ENCODE measurements around the gene SEMA4F.

The SEMA4F gene

DNA sequence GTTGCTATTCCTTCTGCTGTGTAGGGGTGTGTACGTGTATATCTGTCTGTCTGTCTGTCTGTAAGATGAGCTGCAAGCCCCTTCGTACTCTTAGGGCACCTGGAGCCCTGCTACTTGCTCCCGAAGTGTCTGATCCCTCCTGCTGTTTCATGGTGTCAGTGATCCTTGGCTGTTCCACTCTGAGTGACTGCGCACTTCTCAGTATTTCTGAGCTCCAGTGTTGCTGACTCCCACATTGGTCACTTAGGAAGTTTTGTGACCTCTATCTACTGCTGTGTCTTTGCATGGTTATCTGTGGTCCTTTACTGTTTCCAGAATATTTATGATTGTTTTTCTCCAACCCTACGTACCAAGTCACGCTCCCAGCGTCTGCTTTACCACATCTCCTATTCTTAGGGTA, 16.2 kb downstream of the SEMA4F start:
- DNase-seq = no peak

DNA sequence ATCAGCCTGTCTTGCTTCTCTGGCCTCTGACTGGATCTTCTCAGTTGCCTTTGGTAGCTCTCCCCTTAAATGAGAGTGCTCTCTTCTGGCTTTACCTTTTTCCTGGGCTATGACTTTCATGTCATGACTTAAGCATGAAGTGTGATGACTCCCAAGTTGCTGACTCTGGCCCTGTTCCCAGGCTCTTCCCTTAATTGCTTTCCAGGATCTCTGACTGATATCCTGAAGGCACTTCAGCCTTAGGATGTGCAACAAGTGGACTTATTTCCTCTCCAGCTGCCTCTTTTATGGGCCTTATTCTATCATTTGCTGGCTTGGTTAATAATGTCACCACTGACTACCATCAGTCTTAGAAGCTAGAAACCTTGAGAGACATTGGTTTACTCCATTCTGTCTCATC, 17.4 kb downstream of the SEMA4F start:
- DNase-seq = no peak

DNA sequence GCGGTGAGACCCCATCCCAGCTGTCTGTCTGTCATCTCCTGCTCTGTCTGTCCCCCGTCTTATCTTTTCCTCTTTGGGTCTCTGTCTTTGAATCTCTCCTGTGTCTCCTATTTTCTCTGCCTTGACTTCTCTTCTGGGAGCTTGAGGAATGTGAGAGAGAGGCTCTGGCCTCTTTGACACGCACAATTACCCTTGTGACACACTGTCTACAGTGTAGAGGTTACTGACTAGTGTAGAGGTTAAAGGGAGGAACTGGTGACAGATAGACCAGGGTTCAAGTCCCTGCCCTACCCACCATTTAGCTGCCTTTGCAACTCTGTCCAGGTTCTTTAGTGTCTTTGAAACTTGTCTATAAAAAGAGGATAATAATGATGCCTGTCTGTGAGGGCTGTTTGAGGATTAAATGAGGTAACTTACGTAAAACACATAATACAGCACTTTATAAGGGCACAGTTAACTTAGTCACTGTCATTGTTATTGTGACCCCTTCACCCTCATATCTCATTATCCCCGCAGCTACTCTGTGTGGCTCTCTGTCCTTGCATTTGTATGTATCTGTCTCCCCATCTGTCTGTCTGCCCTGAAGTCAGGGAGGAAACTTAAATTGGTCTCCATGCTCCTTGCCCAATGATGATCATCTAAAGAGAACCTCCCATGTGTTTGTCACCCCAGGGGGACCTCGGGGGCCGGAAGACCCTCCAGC, 19.9 kb downstream of the SEMA4F start:
- DNase-seq = no peak

DNA sequence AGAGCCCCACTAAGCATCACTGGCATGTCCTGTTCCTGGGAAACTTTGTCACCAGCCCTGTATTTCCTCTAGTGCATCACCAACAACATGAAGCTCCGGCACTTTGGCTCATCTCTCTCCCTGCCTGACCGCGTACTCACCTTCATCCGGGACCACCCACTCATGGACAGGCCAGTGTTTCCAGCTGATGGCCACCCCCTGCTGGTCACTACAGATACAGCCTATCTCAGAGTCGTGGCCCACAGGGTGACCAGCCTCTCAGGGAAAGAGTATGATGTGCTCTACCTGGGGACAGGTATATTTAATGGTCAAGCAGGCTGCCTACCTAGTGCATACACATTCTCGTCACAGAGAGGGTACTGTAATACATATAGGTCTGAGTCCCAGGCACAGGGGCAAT, 21.0 kb downstream of the SEMA4F start:
- no peak for DNase-seq

DNA sequence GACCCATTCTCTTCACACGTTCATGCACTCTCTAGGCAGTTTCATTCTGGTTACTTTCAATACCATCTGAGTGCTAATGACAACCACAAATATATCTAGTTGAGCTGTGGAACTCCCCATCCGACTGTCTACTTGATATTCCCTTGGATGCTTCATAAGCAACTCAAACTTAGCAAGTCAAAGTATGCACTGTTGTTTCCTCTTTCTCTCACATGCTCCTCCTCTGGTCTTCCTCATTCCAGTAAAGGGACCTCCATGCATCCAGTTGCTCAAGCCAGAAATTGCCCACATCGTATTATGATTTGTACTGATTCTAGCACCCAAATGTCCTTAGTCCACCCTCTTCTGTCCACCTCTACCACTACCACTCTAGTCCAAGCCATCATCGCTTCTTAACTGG, 22.3 kb downstream of the SEMA4F start:
- DNase-seq = no peak

DNA sequence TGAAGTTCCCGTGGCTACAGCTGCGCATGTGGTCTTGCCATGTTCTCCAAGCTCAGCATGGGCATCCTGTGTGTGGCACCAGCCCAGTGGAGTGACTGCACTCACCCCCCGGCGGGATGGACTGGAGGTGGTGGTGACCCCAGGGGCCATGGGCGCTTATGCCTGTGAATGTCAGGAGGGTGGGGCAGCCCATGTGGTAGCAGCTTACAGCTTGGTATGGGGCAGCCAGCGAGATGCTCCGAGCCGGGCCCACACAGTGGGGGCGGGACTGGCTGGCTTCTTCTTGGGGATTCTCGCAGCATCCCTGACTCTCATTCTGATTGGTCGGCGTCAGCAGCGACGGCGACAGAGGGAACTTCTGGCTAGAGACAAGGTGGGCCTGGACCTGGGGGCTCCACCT, 25.6 kb downstream of the SEMA4F start:
- DNase-seq = no peak

DNA sequence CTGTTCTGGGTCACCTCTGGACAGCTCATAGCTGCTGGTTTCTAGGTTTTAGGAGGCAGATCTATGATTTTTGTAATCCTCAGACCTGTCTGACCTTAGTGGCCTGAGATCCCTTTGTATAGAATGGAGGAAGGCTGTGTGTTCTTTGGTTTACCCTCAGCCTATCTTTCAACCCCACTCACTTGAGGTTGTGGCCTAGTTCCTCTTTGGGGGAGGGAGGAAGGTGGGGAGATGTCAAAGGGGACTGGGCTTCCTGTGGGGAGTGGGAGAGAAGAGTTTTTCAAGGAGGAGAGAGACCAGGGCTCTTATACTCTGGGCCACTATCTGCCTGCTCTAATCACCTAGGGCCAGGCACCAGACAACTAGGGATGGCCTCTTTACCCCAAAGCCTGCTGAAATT, 28.5 kb downstream of the SEMA4F start:
- no peak for DNase-seq

DNA sequence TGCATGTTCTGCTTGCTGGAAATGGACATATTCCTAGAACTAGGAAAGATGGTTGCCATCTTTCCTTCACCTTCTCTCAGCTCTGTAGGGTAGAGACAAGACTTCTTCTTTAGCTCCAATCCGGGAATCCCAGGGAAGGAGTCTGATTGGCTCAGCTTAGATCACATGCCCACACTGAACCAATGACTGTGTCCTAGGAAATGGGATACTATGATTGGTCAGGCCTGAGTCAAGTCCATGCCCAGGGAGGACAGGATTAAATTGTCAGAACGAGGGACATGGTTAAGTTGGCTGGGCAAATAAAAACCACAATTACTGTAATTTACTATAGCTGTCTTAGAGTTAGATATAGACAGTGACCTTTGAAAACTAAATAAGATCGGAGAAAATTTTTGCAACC, 31.4 kb downstream of the SEMA4F start:
- DNase-seq = no peak

DNA sequence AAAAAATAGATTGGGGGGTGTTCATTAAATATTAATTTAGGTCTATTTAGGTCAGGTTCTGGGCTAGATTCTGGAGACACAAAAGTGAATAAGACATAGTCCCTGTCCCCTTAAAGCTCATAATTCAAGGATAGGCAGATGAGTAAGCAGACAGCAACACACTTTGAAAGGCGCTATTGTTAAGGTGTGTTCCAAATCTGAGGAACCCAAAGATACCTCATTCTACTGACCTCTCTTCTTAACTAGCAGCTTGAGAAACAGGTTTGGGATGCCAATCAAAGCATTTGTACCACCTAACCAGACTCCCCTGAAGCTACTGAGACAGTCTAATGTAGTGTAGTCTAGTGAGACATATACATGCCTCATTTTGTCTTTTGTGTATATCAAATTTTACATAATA, 34.8 kb downstream of the SEMA4F start:
- no peak for DNase-seq

DNA sequence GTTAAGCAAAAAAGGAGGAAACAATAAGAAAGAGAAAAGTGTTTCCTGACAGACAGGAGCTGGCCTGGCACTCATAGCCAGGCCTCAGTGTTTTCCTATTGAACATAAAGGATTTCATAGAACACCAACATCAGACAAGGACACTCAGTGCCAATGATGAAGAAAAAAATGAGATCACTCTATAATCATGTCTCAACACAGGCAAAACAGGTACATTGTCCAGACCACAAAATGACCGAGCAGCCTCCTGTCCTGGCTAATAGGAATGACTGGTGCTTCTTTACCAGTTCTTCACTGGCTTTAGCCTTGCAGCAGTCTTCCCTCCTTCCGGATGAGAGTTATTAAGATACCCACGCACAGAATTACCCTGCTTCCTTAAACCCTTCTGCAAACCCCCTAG, 35.6 kb downstream of the SEMA4F start:
- DNase-seq = no peak

DNA sequence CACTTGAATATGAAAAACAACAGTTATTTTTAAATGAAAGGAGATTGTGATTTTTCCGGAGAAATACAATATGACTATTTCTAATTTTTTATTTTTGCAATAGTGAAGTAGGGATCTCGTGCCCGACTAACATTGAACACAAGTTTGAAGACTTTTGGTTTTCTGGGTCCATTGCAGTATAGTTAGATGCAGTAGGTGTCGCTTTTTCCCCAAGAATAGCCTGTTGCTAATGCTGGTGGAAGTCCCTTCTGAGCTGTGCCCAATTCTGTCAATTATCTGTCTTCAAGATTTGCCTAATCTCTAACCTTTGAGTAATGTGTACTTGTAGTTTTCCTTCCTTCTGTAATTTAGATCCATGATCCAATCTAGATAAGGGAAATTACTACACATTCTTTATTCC, 36.5 kb downstream of the SEMA4F start:
- peak in 2 of 6 experiments; percentile 35 to 54 for DNase-seq

DNA sequence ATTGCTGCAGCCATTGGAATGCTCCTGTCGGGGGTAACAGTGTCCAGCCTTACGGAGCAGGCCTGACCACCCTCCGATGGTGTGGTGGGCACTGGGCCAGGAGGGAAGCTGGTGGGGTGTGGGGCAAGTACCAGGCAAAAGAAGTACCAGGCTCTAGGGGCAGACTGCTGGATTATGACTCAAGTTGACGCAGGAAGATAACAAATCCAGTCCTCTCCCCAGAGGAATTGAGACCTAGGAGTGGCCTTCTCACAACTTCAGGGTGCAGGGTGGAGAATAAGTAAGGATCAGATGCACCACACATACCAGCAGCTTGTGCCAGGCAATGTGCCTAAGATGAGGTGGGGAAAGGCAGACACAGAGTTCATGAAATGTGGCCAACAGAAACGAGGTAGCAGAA, 37.9 kb downstream of the SEMA4F start:
- DNase-seq = no peak

DNA sequence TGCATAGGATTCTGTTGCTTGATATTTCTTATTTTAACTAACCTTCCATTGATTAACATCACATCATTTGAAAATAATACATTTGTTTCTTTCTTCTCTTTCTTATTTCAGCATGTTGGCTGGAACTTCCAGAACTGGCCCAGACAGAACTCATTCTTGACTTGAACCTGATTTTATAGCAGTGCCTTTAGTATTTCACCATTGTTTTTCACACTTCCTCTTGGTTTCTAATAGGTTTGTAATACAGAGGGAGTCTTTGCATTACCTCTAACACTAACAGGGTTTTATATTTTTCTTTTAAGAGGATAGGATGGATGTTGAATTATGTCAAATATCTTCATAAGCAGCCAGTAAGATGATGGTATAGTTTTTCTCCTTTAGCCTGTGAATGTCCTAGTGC, 39.2 kb downstream of the SEMA4F start:
- no peak for DNase-seq

DNA sequence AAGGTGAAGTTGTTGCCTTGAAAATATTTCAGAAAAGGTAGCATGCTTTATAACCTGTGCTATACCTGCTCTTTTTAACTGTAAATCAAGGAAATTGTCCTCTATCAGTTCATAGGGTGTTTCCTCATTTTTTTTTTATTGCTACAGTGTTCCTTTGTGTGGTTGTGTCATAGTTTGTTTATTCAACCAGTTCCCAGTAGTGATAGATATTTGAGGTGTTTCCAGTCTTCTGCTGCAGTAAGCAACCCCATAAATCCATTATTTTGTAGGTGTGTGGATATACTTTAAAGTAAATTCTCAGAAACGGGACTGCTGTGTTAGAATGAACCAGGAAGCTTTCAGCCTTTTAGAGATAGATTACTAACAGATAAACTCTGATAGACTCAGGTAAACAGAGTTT, 39.6 kb downstream of the SEMA4F start:
- DNase-seq = no peak

DNA sequence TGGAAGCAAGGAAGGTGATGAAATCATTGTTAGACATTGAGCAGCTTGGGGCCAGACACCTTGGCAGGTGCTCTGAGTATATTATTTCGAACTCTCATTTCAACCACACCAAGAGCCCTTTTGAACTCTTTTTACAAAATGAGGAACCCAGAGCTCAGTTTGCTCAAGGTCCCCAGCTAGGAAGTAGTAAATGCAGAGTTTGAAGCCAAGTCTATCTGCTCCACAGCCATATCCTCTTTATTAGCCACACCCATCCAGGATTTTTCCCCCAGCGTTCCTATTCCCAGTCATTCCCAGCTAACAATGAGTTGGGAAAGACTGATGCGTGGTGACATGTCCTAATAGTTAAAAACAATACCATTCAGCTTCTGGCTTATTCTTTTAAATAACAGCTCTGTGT, 40.2 kb downstream of the SEMA4F start:
- no peak for DNase-seq

DNA sequence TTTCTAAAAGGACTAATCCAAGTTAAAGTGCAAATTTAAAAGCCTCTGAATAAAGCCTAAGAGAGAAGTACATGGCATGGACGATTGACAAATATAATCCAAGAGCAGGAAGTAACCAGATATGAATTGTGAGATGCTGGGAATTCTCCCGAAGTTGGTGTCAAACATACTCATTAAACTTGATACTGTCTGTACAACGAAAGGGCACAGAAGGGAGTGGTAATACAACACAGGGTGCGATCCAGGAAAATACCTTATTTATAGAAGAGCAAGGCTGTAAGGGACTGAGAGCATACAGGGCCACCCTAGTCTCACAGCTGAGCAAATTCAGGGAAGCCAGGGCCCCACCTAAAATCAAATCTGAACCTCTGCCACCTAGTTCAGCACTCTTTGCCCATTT, 41.6 kb downstream of the SEMA4F start:
- DNase-seq = no peak

DNA sequence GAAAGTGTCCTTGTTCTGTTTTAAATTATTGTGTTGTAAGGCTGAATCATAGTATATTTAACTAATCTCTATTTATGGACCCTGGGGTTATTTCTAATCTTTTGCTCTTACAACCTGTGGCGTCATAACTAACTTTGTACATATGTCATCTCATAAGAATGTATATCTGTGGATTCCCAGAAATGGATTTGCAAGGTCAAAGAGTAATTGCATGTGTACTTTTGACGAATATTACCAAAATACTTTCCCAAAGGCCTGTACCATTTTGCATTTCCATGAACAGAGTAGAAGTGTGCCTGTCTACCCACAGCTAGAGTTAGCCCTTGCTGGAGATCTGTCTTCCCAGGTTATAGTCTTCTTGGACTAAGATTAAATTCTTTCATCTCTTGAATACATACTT, 42.8 kb downstream of the SEMA4F start:
- DNase-seq = no peak

DNA sequence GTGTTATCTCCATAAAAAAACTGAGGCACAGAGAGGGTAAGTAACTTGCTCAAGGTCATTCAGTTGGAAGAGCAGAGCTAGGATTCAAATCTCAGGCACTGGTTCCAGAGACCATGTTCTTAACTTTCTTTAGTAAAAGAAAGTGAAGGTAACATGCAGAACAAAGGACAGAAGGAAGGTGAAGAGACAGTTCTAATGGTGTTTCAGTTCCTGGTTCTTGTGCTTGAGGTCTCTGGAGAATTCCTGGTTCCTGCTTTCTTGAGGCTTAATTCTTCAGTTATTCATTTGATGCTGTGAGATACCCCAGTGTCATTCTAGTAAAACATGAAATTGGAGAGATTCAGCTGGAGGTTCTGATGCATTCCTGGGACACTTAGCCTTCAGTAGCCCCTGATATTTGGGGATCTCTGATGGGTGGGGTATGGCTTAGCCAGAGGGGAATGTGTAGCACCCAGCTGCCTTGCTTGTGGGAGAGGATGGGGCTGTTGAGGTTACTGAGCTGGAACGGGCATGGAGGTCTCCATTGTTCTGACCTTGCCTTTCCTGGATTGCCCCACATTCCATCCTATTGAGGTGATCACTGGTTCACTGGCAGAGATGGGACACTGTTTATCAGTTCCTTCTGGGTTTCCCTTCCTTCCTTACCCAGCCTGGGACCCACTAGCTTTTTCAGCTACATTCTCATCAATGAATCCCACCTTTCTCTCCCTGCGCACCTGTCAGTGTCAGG, 46.8 kb downstream of the SEMA4F start:
- no peak for DNase-seq

DNA sequence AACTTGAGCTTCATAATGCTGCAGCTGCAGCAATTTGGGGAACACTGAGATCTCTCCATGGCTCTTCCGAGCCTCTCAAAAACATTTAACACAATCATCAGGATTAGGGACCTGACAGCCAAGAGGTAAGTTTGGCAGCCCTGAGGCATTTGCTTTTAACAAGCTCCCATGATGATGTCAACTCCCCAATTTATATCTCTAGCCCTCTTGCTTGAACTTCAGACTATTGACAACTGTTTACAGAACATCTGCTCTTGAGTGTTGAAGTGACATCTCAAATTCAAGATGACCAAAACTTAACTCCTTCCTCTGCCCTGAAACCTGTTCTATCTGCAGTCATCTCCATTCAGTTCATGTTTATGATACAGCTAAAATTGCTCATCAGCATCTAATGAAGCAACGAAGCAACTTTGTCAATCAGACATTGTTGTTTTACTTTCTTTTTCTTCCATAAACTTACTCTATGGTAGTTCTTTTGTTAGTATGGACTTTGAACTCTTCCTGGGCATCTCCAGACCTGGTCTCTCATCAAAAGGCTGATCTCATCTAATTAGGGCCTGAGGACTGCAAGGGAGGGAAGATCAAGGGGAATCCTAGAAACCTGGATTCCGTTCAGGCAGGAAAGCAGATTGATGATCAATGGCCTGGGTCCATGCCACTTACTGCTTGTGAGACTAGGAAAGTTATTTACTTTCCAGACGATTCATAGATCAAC, 48.1 kb downstream of the SEMA4F start:
- DNase-seq = no peak

DNA sequence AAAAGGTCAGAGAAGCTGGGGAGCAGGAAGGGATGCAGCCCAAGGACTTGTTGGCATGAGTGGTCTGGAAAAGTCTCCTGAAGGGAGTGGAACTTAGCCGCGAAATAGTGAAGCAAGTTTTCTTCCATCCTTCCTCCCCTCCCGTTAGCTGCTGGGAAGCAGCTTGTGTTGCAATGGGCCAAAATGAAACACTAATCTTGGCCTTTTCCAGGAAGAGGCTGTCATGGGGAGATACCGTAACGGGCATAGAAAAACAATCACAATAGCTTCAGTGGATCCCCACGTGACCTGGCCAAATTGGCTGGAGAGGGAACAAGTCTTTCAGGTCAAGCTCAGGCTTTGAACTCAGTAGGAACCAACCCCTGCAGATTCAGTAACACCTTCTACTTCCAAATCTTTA, 49.3 kb downstream of the SEMA4F start:
- DNase-seq = no peak

DNA sequence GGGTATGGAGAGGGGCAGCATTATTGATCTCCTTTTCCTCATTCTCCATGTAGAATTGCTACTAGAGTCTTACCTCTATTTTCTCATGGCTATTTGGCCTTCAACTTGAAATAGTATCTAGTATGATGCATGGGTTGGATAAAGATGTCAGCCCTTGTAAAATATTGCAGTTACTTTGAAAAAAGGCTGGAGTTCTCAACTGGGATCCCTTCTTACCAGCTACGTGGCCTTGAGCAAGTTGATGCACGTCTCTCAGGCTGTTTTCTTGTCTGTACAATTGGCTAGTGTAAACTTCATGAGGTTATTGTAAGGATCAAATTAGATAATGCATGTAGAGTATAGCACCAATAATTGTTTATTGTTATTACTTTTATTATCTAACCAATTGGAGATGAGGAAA, 50.2 kb downstream of the SEMA4F start:
- DNase-seq = no peak

DNA sequence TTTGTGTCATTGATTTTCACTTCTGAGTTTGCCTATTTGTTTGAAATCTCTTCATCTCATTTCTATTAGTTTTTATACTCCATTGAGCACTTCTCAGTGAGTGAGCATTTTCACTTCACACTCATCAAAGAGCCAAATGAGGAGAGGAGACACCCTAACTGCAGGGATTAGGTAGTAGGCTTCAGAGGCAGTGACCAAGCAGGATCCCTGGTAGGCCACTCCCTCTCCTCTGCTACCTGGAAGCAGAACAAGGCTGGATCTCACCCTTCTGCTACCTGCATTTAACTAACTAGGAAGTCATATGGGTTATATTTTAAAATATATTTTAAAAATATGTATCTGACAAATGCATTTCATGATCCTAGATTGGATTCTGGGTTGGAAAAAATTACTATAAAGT, 52.7 kb downstream of the SEMA4F start:
- DNase-seq = no peak

DNA sequence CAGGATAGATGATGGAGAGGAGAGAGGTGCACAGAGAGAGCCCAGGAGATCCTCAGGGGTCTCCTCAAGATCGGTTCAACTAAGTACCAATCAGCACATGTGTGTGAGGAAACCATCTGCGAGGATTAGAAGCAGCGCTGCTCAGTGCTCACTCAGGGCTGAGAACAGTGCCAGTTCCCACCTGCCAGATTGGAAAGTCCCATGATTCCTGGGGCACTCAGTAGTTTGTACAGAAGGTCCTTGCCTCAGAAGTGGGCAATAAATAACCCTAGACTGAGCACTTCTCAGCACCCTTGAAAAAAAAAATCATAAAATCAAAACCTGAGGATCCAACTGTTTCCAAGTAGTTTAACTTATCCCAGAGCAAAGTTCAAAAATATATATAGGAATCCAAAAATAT, 53.8 kb downstream of the SEMA4F start:
- DNase-seq = no peak

DNA sequence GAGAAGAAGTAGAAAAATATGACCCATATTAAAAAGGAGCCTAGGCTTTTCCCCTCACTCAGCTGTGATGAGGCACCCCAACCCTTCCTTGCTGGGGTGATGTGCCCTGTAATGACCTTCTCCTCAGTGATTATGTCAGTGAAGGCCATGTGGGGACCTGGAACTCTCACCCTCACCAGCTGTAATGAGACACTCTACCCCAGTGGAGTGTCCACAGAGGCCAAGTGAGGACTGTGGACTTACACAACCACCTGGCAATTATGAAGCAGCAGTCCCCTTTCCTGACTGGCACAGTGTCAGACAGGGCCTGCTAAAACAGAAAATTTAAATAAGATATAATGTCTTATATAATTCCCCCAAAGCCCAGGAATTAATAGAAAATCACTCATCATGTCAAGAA, 54.2 kb downstream of the SEMA4F start:
- DNase-seq = no peak

Measured in stimulated activated naive CD4-positive, alpha-beta T cell (primary cell).